Sigmoid colon (tissue), 7 donors: ENCODE data around the gene AIMP2. TPM values are rescaled to one million over a fixed set of nuclear protein-coding genes. Genes with fewer than 3 reads are reported as not detected.

Experiments used
- DNase-seq: peaks from one replicate; pipeline ENCODE4 v3.0.0-alpha.2; 2019
- H3K27ac ChIP-seq, 4 donors: fragments of 200-600 bp; sonication (generic); one replicate each; pipeline ENCODE4 v1.5.1; 2016 to 2019; ENCODE audit warnings: mild to moderate bottlenecking in 1 of 4
- H3K27me3 ChIP-seq, 3 donors: fragments of 200-600 bp; sonication (generic); one replicate each; pipeline ENCODE4 v1.5.1; 2019; ENCODE audit warnings: mild to moderate bottlenecking in 1 of 3
- H3K36me3 ChIP-seq, 4 donors: fragments of 200-600 bp; sonication (generic); one replicate each; pipeline ENCODE4 v1.5.1; 2016 to 2019
- H3K4me1 ChIP-seq, 4 donors: fragments of 200-600 bp; sonication (generic); one replicate each; pipeline ENCODE4 v1.5.1; 2017 to 2019
- H3K4me3 ChIP-seq, 4 donors: fragments of 200-600 bp; sonication (generic); one replicate each; pipeline ENCODE4 v1.5.1; 2017 to 2019; ENCODE audit warnings: mild to moderate bottlenecking in 2 of 4, moderate library complexity in 1 of 4
- H3K9me3 ChIP-seq, 4 donors: fragments of 200-600 bp in 3 of 4; sonication (generic) in 3 of 4; one replicate each; pipeline versions ENCODE4 v1.5.1 to v1.6.1; 2013 to 2019
- EP300 ChIP-seq, 4 donors: sonication (generic); formaldehyde crosslinking; IDR thresholded peaks; one replicate each; pipeline ENCODE4 v1.6.1; 2017; ENCODE audit warnings: antibody characterized with exemption in 4 of 4
- POLR2A ChIP-seq, 2 donors: fragments of 450-650 bp; IDR thresholded peaks; one replicate each; pipeline ENCODE4 v1.6.1; 2016; ENCODE audit warnings: antibody characterized with exemption in 2 of 2, mild to moderate bottlenecking in 2 of 2, moderate library complexity in 2 of 2
- POLR2AphosphoS5 ChIP-seq, 4 donors: sonication (generic); formaldehyde crosslinking; IDR thresholded peaks; one replicate each; pipeline ENCODE4 v1.6.1; 2017; ENCODE audit warnings: antibody characterized with exemption in 4 of 4
- WGBS, 2 donors: extraction: QIAGEN DNeasy Blood & Tissue Kit; methylation state at CpG; one replicate each; pipeline ENCODE4 v1.1.7; 2013; 5-methylcytosine and 5-hydroxymethylcytosine counted together
- intact Hi-C: fragments of 100-400 bp; cut with DNase I; formaldehyde crosslinking; loops from one replicate; pipeline ENCODE4 v1.15.1; 2023
- polyA plus RNA-seq, 3 donors: library from polyadenylated mRNA; stranded (reverse); fragments of 200-250 nt; gene quantifications; one replicate each; pipeline ENCODE4 v1.2.3, GENCODE V29; 2013
- total RNA-seq, 4 donors: library from RNA; depleted of rRNA; stranded (reverse); fragments of >200 nt; gene quantifications; one replicate each; pipeline ENCODE4 v1.1.0, GENCODE V29; 2016
- TF ChIP-seq, protein P1 (sequence below), 4 experiments: fragments of 450-650 bp in 3 of 4; fragments of 200-600 bp in 1 of 4; IDR thresholded peaks; one replicate each; pipeline ENCODE4 v1.5.1; 2016 to 2019; ENCODE audit warnings: antibody characterized with exemption in 4 of 4, mild to moderate bottlenecking in 3 of 4, moderate library complexity in 2 of 4
- donor health status: healthy with polysubstance abuse.
- donor health status: Bipolar disorder and iron deficiency.
- donor health status: healthy.

The AIMP2 gene
- total and polyA plus RNA-seq, 7 donors: 21.0 to 59.9 (median 28.8) TPM

- H3K4me1 ChIP-seq: no peaks in the 10 kb centered on the region
- no peaks in the 10 kb centered on the region for H3K27me3 ChIP-seq
- TF ChIP-seq, protein P1, sequence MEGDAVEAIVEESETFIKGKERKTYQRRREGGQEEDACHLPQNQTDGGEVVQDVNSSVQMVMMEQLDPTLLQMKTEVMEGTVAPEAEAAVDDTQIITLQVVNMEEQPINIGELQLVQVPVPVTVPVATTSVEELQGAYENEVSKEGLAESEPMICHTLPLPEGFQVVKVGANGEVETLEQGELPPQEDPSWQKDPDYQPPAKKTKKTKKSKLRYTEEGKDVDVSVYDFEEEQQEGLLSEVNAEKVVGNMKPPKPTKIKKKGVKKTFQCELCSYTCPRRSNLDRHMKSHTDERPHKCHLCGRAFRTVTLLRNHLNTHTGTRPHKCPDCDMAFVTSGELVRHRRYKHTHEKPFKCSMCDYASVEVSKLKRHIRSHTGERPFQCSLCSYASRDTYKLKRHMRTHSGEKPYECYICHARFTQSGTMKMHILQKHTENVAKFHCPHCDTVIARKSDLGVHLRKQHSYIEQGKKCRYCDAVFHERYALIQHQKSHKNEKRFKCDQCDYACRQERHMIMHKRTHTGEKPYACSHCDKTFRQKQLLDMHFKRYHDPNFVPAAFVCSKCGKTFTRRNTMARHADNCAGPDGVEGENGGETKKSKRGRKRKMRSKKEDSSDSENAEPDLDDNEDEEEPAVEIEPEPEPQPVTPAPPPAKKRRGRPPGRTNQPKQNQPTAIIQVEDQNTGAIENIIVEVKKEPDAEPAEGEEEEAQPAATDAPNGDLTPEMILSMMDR (IDR thresholded peaks at IDR 0.05): no peak
- TF ChIP-seq EP300 (IDR thresholded peaks at IDR 0.05): no peak
- TF ChIP-seq POLR2A (IDR thresholded peaks at IDR 0.05): no peak
- no peak for TF ChIP-seq POLR2AphosphoS5 (IDR thresholded peaks at IDR 0.05)
- DNase-seq: no peak
- peaks cover 6 to 99% (median 28%) of the 10 kb centered on the region in 4 donors for H3K36me3 ChIP-seq
- H3K4me3 ChIP-seq: no peak within 1 kb of the TSS
- intact Hi-C loops: no loop called here
- no peaks in the 10 kb centered on the region for H3K9me3 ChIP-seq
- H3K27ac ChIP-seq: no peak within 1 kb of the TSS
- 82 to 89% methylated on average over 2 of the region's 2 CpGs for WGBS, 2 donors
Measured at GRCh38 chr7:6030988-6031387, 21.9 kb downstream of the AIMP2 start, which contains the start of gene ANKRD61. Gene ANKRD61, plus strand, starts transcription at chr7:6031376. Its CDS starts 0 bp downstream, at chr7:6031376.

GRCh38 chr7:6031567-6031966 lies 22.5 kb downstream of the AIMP2 start:
- H3K27me3 ChIP-seq: no peaks in the 10 kb centered on the region
- H3K4me3 ChIP-seq: no peak overlapping the region
- intact Hi-C loops: no loop called here
- no peak overlapping the region for H3K27ac ChIP-seq
- WGBS, 2 donors: 92 to 94% methylated on average over 3 of the region's 3 CpGs
- no peaks in the 10 kb centered on the region for H3K9me3 ChIP-seq
- H3K4me1 ChIP-seq: no peaks in the 10 kb centered on the region
- DNase-seq: no peak
- H3K36me3 ChIP-seq: peaks cover under 1 to 99% (median 29%) of the 10 kb centered on the region in 4 donors
- TF ChIP-seq EP300 (IDR thresholded peaks at IDR 0.05) (no peak), POLR2AphosphoS5 (IDR thresholded peaks at IDR 0.05) (no peak), POLR2A (IDR thresholded peaks at IDR 0.05) (no peak)
- TF ChIP-seq, protein P1 (IDR thresholded peaks at IDR 0.05): no peak

DNA sequence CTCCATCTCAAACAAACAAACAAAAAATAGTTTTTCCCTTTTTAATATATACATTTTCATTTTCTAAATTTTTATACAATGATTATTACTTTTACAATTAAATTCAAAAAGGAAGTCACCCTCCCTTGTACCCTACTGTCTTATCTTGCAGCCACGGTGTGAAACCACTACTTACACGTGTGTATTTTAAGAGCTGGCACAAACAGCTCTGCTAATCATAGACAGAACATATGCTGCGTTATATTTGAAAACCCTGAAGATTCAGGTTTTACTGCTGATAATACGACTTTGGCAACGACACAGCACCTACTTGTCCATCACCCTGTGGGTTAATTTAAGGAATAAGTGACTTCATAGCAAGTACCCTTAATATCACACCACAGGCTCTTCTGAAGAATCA lies 23.1 kb downstream of the AIMP2 start:
- no peak for DNase-seq
- H3K27ac ChIP-seq: no peak overlapping the region
- WGBS, 2 donors: 83 to 86% methylated on average over 5 of the region's 5 CpGs
- H3K27me3 ChIP-seq: no peaks in the 10 kb centered on the region
- intact Hi-C loops: no loop called here
- H3K9me3 ChIP-seq: no peaks in the 10 kb centered on the region
- H3K36me3 ChIP-seq: peaks cover 5 to 99% (median 26%) of the 10 kb centered on the region in 4 donors
- H3K4me1 ChIP-seq: no peaks in the 10 kb centered on the region
- H3K4me3 ChIP-seq: no peak overlapping the region
- no peak for TF ChIP-seq POLR2AphosphoS5 (IDR thresholded peaks at IDR 0.05)
- no peak for TF ChIP-seq POLR2A (IDR thresholded peaks at IDR 0.05)
- TF ChIP-seq, protein P1 (IDR thresholded peaks at IDR 0.05): no peak
- no peak for TF ChIP-seq EP300 (IDR thresholded peaks at IDR 0.05)

GRCh38 chr7:6032641-6033040 lies 23.6 kb downstream of the AIMP2 start:
- 86 to 93% methylated on average over 7 of the region's 7 CpGs for WGBS, 2 donors
- H3K9me3 ChIP-seq: no peaks in the 10 kb centered on the region
- H3K4me1 ChIP-seq: no peaks in the 10 kb centered on the region
- no peak overlapping the region for H3K27ac ChIP-seq
- H3K4me3 ChIP-seq: no peak overlapping the region
- no peak for DNase-seq
- peaks cover 5 to 99% (median 25%) of the 10 kb centered on the region in 4 donors for H3K36me3 ChIP-seq
- no peaks in the 10 kb centered on the region for H3K27me3 ChIP-seq
- TF ChIP-seq, protein P1 (IDR thresholded peaks at IDR 0.05): no peak
- TF ChIP-seq POLR2AphosphoS5 (IDR thresholded peaks at IDR 0.05) (no peak), POLR2A (IDR thresholded peaks at IDR 0.05) (no peak), EP300 (IDR thresholded peaks at IDR 0.05) (no peak)
- intact Hi-C loops: no loop called here

DNA sequence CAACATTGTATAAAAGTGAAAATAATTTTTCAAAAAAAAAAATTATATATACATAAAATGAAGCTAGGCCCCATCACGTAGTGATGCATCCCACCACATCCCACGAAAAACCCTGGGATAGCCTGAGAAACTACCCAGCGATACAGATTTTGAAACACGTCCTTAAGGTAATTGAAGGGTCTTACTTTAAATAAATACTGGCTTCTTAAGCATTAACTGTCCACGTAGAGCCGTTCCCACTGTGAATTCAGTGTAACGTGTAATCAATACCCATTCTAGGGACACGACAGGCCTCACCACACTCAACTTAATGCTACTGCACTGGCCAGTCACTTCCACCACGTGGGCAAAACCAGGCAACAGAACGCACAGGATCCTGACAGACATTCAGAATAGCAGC lies 26.1 kb downstream of the AIMP2 start:
- Histone ChIP-seq H3K4me3 (no peak overlapping the region), H3K27me3 (no peaks in the 10 kb centered on the region), H3K27ac (no peak overlapping the region), H3K4me1 (no peaks in the 10 kb centered on the region), H3K9me3 (no peaks in the 10 kb centered on the region), H3K36me3 (peaks cover 5 to 99% (median 29%) of the 10 kb centered on the region in 4 donors)
- DNase-seq: no peak
- intact Hi-C loops: no loop called here
- TF ChIP-seq POLR2A (IDR thresholded peaks at IDR 0.05) (no peak), EP300 (IDR thresholded peaks at IDR 0.05) (no peak), POLR2AphosphoS5 (IDR thresholded peaks at IDR 0.05) (no peak)
- 94 to 96% methylated on average over 10 of the region's 10 CpGs for WGBS, 2 donors
